ENCODE results near the gene PLEKHA1.

PLEKHA1 gene

GRCh38 chr10:122462533-122463465 is 88.3 kb downstream of the PLEKHA1 start:
- H3K27me3 ChIP-seq (ENCODE audit: insufficient read depth, poor library complexity, severe bottlenecking): peaks cover 40% of the 10 kb centered on the region
- no peak overlapping the region for H3K4me3 ChIP-seq (replicated peaks; ENCODE audit: insufficient read depth, low read length)

GRCh38 chr10:122463466-122464249 is 89.2 kb downstream of the PLEKHA1 start:
- no peak for DNase-seq (ENCODE audit: low read depth in 1 of 2, low spot score in 1 of 2)
- TF ChIP-seq GABPA (IDR thresholded peaks at IDR 0.05; ENCODE audit: low read depth) (no peak), SPI1 (IDR thresholded peaks at IDR 0.05; ENCODE audit: borderline replicate concordance, low read depth) (no peak), REST (IDR thresholded peaks at IDR 0.05; ENCODE audit: insufficient replicate concordance, low read depth) (no peak), POLR2AphosphoS5 (IDR thresholded peaks at IDR 0.05; ENCODE audit: low read depth) (no peak), CTCF (IDR thresholded peaks at IDR 0.05; ENCODE audit: insufficient read depth, low read length) (no peak)
- H3K27me3 ChIP-seq (ENCODE audit: insufficient read depth, poor library complexity, severe bottlenecking): peaks cover 42% of the 10 kb centered on the region
- H3K27ac ChIP-seq (replicated peaks): no peak overlapping the region
- no peak overlapping the region for H3K4me3 ChIP-seq (replicated peaks; ENCODE audit: insufficient read depth, low read length)

More at GRCh38 chr10:122462533-122463465, 88.3 kb downstream of the PLEKHA1 start:
- no peak for DNase-seq (ENCODE audit: low read depth in 1 of 2, low spot score in 1 of 2)
- TF ChIP-seq CTCF (IDR thresholded peaks at IDR 0.05; ENCODE audit: insufficient read depth, low read length) (no peak), GABPA (IDR thresholded peaks at IDR 0.05; ENCODE audit: low read depth) (no peak), REST (IDR thresholded peaks at IDR 0.05; ENCODE audit: insufficient replicate concordance, low read depth) (no peak), POLR2AphosphoS5 (IDR thresholded peaks at IDR 0.05; ENCODE audit: low read depth) (no peak), SPI1 (IDR thresholded peaks at IDR 0.05; ENCODE audit: borderline replicate concordance, low read depth) (no peak)
- no peak overlapping the region for H3K27ac ChIP-seq (replicated peaks)

- TF ChIP-seq SPI1 (IDR thresholded peaks at IDR 0.05; ENCODE audit: borderline replicate concordance, low read depth): no peak
- no peak for TF ChIP-seq GABPA (IDR thresholded peaks at IDR 0.05; ENCODE audit: low read depth)
- no peak for TF ChIP-seq REST (IDR thresholded peaks at IDR 0.05; ENCODE audit: insufficient replicate concordance, low read depth)
- no peak for TF ChIP-seq POLR2AphosphoS5 (IDR thresholded peaks at IDR 0.05; ENCODE audit: low read depth)
- no peak for TF ChIP-seq CTCF (IDR thresholded peaks at IDR 0.05; ENCODE audit: insufficient read depth, low read length)
- Histone ChIP-seq H3K27me3 (ENCODE audit: insufficient read depth, poor library complexity, severe bottlenecking) (peaks cover 41% of the 10 kb centered on the region), H3K27ac (replicated peaks) (no peak overlapping the region), H3K4me3 (replicated peaks; ENCODE audit: insufficient read depth, low read length) (no peak overlapping the region)
- no peak for DNase-seq (ENCODE audit: low read depth in 1 of 2, low spot score in 1 of 2)
These were observed 89.7 kb downstream of the PLEKHA1 start for GRCh38 chr10:122464250-122464510.

Data from HL-60 (cell line).